ENCODE data around the gene F2R. TPM values are rescaled to one million over a fixed set of nuclear protein-coding genes. Genes with fewer than 3 reads are reported as not detected.
"Not testable (repeated sequence)": the region's sequence is repeated elsewhere in the genome, so short reads cannot be mapped to it uniquely, and the experiment has no call there.

F2R gene
- total RNA-seq, 1 donor from 2014 or later: 33.5 TPM

DNA sequence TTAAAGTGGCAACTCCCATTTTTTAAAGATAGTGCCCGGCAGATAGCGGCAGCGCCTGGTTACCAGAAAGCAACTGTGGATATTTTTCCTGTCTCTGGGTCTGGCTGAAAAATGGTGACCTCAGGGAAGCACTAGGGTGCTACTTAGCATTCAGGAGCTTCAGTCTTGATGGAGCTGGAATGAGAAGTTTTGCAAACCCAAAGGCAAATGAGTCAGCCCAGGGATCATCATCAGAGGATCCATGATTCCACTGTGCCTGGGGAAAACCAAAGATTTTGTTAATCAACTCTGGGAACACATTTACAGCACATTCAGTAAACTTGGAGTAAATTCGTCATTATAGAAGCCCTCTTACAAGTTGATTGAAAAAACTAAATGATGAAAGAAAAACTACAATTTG is 26.7 kb downstream of the F2R start:
- DNase-seq (ENCODE audit: low spot score): no peak
- intact Hi-C loops (cut with DNase I): no loop called here

DNA sequence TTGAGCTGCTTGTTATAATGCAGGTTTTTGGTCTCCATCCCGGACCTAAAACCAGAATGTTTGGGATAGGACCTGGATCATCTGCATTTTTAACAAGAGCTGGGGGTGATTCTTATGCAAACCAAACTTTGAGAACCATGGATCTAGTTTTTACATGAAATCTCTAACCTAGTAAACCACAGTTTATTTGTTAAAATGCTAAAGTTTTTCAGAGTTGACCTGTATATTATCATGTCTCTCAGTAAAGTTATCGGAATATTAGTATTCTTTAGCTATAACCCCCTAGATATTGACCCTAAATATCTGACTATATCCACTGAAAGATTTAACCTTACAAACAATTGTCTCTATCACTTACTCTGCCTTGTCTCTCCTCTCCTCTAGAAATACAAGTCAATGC is 28.7 kb downstream of the F2R start:
- intact Hi-C loops (cut with DNase I): no loop called here
- no peak for DNase-seq (ENCODE audit: low spot score)

DNA sequence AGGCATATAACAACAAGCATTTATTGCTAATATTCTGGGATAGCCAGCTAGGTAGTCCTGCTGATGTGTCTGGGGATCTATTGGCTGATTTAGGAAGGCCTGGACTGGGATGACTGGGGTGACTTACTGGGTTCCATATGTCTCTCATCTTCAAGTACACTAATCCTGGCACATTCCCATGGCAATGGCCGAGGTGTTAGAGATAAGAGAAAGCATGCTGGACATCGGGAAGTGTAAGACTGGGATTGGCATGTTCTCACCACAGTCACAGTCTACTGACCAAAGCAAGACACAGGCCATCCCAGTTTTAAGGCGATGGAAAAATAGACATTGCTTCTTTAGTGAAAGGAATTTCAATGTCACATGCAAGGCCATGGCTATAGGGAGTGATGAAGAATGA is 29.7 kb downstream of the F2R start:
- no peak for DNase-seq (ENCODE audit: low spot score)
- intact Hi-C loops (cut with DNase I): no loop called here

DNA sequence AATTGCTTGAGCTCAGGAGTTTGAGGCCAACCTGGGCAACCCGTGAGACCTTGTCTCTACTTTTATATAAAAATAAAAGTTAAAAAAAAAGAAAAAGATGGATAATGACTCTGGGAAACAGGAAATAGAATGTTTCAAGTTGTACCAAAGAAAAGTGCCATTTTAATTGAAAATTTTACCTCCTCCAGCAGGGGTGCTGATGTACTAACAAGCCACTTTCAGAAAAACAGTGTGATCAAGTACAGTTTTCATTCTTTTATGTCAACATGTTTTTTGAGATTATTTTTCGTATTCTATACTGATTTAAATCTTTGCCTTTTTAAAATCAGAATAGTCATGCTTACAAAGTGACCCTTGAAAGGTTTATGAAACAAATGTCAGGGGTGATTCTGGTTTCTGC is 30.8 kb downstream of the F2R start:
- DNase-seq (ENCODE audit: low spot score): no peak

DNA sequence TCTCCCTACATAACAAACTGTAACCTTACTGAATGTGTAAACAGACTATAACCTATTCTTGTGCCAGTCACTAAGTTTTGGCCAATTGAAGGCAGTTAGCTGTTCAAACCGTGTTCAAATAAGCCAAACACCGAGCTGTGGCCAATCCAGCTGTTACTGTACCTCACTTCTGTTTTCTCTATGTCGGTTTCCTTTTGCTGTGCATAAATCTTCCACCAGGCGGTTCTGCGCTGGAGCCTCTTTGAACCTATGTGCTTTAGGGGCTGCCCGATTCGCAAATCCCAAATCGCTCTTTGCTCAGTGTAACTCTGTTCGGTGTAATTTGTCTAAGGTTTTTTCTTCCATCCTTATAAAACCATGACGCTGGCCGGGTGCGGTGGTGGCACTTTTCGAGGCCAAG is 31.8 kb downstream of the F2R start:
- DNase-seq (ENCODE audit: low spot score): no peak
- intact Hi-C loops (cut with DNase I): no loop called here

More for the DNA sequence above, 30.8 kb downstream of the F2R start:
- intact Hi-C loops (cut with DNase I): no loop called here

DNA sequence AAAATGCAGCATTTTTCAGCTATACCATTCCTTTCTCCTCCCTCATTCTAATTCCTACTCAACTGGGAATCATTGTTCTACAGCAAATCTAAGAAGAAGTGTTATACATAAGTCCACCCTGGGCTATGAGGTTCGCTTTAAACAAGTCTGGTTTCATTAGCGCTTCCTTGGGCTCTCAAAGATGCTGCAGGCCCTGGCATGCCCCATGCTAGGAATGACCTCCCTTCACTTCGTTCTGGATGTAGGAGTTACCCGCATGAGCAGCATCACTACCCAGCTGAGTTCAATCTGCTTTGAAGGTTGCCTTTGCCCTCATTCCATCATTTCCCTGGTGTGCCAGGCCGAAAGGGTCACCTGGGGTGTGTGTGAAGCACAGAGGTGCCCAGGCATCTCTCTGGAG is 35.4 kb downstream of the F2R start:
- DNase-seq (ENCODE audit: low spot score): no peak
- intact Hi-C loops (cut with DNase I): no loop called here

DNA sequence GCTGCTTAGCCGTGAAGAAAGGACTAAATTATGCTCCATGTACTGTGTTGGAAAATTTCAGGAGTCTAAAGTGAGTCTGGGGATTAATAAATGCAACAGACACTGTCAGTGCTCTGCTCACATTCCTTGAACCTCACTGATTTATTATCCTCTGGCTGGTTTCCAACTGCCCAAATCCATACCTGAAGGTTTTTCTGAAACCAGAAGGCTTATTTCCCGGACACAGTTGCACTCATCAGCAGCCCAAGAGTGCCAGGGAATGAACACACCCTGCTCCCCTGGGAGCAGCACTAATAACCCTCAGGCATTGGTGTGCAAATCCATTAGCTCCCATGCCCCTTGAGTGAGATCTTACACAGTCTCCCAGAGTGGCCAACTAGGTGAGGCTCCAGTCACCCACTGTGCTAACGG is 38.7 kb downstream of the F2R start:
- intact Hi-C loops (cut with DNase I): no loop called here
- DNase-seq (ENCODE audit: low spot score): no peak

DNA sequence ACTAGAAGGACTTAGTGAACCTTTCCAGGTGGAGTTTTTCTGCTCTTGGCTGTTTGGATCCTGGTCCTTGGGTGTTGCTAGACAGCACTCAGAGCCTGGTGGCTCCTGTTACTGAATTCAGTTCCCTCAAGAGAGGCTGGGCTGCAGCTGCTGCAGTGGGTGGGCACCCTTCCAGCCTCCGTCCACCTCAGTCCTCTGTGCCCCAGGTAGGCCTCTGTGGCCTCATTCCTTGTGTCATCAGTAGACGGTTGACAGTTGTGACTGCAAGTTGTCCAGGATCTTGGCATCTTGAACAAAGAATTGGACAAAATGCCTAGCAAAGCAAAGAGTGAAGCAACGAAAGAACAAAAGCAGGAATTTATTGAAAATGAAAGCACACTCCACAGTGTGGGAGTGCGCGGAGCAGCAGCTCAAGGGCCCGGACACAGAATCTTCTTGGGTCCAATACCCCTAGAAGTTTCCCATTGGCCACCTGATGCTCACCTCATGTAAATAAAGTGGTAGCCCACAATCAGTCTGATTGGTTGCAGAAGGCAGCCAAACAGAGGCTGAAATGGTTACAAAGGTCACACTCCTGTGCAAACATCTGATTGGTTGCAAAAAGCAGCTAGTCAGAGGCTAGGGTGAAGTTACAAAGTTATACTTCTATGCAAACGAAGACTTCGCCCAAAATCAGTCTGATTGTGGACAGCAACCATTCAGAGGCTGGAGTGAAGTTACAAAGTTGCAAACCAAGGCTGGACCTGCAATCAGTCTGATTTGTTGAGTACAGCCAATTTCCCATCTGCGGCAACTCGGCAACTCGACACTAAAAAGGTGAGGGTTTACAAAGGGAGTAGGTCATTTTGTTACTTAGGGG is 40.1 kb downstream of the F2R start:
- intact Hi-C loops (cut with DNase I): no loop called here
- DNase-seq (ENCODE audit: low spot score): no peak

DNA sequence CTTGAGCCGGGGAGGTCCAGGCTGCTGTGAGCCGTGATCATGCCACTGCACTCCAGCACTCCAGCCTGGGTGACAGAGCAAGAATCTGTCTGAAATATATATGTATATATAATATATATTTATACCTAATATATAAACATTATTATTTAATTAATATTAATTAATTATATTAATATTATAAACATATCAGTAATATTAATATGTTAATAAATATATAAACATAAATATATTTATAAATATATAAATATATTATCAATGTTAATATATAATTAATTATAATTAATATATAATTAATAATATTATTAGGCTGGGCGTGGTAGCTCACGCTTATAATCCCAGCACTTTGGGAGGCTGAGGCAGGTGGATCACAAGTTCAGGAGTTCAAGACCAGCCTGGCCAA is 41.1 kb downstream of the F2R start:
- DNase-seq (ENCODE audit: low spot score): no peak
- intact Hi-C loops (cut with DNase I): no loop called here

DNA sequence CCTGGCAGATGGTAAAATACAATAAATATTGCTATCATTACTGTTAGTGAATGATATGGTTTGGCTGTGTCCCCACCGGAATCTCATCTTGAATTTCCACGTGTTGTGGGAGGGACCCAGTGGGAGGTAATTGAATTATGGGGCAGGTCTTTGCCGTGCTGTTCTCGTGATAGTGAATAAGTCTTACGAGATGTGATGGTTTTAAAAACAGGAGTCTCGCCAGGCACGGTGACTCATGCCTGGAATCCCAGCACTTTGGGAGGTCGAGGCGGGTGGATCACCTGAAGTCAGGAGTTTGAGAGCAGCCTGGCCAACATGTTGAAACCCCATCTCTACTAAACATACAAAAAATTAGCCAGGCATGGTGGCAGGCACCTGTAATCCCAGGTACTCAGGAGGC is 45.2 kb downstream of the F2R start:
- intact Hi-C loops (cut with DNase I); DNase-seq (ENCODE audit: low spot score): not testable (repeated sequence)

DNA sequence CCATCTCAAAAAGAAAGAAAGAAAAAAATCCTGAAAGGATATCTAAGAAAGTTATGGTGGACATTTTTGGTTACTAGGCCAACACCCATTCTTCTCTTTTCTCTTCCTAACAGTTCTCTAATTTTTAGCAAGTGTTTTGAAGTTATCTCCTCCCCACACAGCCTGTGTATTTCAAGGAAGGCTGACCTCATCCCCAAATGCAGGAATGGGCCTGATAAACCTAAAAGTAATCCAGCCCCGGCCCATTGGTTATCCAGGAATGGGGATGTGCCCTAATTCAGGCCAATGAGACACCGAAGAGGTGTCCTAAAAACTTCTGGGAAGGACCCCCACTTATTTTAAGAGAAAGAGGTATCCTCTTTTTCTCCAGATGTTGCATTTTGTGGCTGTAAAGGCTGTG is 46.6 kb downstream of the F2R start:
- no peak for DNase-seq (ENCODE audit: low spot score)
- intact Hi-C loops (cut with DNase I): no loop called here

DNA sequence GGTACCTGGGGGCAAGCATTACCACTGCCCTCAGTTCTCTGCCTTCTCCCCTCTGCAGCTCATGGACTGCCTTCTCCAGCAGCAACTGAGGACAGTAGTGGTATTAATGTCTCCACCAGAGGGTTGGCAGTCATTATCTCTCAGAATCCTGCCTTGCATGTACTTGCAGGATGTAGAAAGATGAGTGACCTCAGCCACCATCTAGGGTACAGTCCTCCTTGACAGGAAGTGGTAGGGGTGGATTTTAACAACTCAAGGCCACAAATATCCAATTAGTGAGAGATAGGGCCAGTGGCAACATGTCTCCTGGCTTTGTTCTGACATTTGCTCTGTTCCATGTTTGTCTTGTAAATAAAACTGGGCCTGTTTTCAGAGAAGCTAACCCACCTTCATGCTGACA is 47.2 kb downstream of the F2R start:
- no peak for DNase-seq (ENCODE audit: low spot score)
- intact Hi-C loops (cut with DNase I): no loop called here

DNA sequence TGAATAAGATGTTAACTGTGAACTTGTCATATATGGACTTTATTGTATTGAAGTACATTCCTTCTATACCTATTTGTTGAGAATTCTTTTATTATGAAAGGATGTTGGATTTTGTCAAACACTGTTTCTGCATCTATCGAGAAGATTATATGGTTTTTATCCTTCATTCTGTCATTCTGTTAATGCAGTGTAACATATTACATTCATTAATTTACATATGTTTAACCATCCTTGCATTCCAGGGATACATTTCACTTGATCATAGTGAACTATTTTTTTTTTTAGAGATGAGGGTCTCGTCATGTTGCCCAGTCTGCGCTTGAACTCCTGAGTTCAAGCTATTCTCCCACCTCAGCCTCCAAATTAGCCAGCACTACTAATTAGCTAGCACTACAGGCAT is 48.4 kb downstream of the F2R start:
- no peak for DNase-seq (ENCODE audit: low spot score)
- intact Hi-C loops (cut with DNase I): no loop called here

DNA sequence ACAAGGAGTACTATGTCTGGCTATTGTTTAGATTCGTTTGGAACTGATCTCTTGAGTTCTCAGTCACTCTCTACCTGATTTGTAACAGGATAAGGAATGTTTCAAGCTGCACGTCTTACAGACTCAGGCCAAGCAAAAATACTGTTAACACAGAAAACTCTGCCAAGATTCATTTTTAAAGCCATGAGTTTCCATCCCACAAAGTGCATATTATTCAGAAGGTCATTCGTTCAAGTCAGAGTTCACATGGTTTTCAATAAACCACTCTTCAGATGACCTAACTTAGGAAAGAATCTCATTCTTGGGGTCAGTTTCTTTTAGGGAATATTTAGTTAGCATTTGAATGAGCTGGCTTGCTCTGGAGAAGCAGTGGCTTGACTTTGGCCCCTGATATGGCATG is 49.3 kb downstream of the F2R start:
- DNase-seq (ENCODE audit: low spot score): no peak
- intact Hi-C loops (cut with DNase I): no loop called here

DNA sequence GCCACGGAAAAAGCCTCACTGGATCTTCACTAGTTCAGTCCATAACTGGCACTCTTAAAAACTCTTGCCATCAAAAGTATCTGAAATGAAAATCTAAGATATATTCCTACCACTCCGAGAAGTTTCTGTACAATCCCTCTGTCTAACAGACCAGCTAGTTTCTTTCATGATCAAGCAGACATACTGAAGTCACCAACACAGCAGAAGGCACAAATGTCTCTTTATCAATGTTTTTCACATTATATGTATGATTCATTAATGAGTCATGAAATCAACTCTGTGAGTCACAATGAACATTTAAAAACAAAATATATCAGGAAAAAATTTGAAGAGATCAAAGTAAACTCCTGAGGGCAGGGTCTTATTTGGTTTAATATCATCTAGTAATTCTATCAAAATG is 50.8 kb downstream of the F2R start:
- intact Hi-C loops (cut with DNase I): no loop called here

DNA sequence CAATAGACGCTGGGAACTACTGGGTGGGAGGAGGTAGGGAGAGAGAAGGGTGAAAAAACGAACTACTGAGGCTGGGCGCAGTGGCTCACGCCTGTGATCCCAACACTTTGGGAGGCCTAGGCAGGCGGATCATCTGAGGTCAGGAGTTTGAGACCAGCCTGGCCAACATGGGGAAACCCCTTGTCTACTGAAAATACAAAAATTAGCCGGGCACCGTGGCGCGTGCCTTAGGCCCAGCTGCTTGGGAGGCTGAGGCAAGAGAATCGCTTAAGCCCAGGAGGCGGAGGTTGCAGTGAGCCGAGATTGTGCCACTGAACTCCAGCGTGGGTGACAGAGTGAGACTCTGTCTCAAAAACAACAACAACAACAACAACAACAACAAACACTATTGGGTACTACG is 55.1 kb downstream of the F2R start:
- DNase-seq (ENCODE audit: low spot score): not testable (repeated sequence)
- intact Hi-C loops (cut with DNase I): loop anchor here (5.0 kb wide), 1 partner anchor 54 kb away; the partner anchor contains the start of gene F2R

More for the DNA sequence above, 50.8 kb downstream of the F2R start:
- no peak for DNase-seq (ENCODE audit: low spot score)

DNA sequence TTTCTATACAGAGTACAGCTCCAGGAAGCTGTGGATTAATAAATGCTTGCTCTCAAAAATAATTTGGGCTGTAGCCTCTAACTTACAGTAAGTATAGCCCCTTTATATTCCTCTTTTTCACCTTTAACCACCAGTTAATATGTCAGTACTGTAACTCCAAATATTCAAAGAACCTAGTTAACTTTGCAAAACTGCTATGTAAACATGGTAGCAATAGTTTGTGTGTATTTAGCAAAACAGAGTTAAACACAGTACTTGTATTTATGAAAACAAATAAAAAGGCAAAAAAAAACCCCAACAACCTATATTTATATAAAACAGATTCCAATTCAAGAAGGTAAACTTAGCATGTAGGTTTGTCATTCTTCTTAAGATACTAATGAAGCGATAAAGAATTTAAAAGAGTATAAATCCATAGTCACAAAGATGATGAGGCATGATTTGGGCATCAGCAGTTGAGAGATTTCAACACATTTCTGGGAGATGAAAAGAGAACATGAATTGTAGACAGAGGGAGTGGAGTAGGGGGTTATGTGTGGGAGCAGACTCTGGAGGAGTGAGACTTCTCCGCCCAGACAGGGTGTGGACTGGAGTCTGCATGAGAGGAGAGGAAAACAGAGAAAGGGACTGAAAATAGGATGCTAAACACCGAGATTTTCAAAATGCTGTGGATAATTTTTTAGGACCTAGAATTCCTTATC is 55.9 kb downstream of the F2R start:
- intact Hi-C loops (cut with DNase I): loop anchor here (5.0 kb wide), 1 partner anchor 55 kb away; the partner anchor contains the start of gene F2R

DNA sequence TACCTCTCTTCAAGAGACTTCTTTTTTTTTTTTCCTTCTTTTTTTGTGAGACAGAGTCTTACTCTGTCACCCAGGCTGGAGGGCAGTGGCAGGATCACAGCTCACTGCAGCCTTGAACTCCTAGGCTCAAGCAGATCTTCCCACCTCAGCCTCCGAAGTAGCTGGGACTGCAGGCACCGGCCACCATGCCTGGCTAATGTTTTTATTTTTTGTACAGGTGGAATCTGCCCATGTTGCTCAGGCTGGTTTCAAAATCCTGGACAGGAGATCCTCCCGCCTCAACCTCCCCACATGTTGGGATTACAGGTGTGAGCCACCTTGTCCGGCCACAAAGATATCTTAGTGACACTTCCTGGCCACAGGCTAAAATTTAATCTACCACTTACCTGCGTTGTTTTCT is 60.0 kb downstream of the F2R start:
- intact Hi-C loops (cut with DNase I): loop anchor here (2.0 kb wide), 1 partner anchor 173 kb away; no protein-coding TSS in a partner anchor

More for the DNA sequence above, 55.9 kb downstream of the F2R start:
- no peak for DNase-seq (ENCODE audit: low spot score)

DNA sequence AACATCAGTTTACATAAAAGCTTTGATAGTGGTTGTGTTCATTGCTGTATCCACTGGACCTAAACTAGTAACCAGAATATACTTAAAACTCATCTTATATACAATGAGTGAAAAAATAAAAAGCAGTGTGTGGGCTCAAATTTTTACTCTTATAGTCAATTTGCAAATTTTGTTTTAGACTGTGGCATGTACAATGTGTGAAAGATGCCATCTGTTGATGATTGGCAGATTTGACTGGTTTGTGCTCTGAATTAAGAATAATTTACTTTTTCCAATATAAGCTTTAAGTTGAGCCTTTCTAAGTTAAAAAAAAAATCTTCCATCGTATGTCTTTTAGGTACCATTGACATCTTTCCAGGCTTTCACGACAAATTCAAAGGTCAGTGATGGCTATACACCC is 60.5 kb downstream of the F2R start:
- intact Hi-C loops (cut with DNase I): no loop called here

More for the DNA sequence above, 60.0 kb downstream of the F2R start:
- no peak for DNase-seq (ENCODE audit: low spot score)

DNA sequence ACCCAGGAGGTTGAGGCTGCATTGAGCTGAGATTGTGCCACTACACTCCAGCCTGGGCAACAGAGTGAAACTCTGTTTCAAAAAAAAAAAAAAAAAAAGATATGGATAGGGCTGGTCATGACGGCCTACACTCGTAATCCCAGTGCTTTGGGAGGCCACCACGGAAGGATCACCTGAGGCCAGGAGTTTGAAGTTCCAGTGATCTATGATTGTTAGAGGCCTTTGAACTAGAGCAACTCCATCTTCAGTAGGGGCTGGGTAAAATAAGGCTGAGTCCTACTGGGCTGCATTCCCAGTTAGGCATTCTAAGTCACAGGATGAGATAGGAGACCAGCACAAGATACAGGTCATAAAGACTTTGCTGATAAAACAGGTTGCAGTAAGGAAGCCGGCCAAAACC is 64.7 kb downstream of the F2R start:
- intact Hi-C loops (cut with DNase I); DNase-seq (ENCODE audit: low spot score): not testable (repeated sequence)

More for the DNA sequence above, 60.5 kb downstream of the F2R start:
- DNase-seq (ENCODE audit: low spot score): no peak

DNA sequence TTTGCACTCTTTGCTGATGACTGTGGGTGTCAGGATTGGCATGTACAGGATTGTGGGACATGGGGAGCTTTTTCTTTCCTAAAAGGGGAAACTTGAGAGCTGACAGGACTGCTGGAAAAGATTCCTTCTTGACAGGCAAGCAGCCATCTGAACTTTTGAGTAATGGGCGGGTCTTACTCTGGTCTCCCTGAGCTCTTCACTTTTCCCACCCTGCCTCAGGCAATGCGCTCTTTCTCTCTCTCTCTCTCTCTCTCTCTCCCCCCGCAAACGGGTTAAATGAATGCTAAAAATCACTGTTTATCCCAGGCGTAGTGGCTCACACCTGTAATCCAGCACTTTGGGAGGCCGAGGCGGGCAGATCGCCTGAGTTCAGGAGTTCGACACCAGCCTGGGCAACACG is 65.8 kb downstream of the F2R start:
- intact Hi-C loops (cut with DNase I): no loop called here
- no peak for DNase-seq (ENCODE audit: low spot score)
